ENCODE results near the gene MICAL3. TPM values are rescaled to one million over a fixed set of nuclear protein-coding genes. Genes with fewer than 3 reads are reported as not detected.
"Not testable (repeated sequence)": the region's sequence is repeated elsewhere in the genome, so short reads cannot be mapped to it uniquely, and the experiment has no call there.

MICAL3 gene
- total and polyA plus RNA-seq, 2 experiments from 2014 or later, result 6.1 to 25.1 TPM

GRCh38 chr22:18066181-18066859 lies 42.0 kb upstream of the MICAL3 start:
- no peak for TF ChIP-seq EZH2 (IDR thresholded peaks at IDR 0.05; ENCODE audit: insufficient read depth, poor library complexity, severe bottlenecking)
- DNase-seq, result no peak
- Histone ChIP-seq H3K4me2 (ENCODE audit: unreplicated experiment) (no peak overlapping the region), H3K9ac (no peak overlapping the region), H3F3A (ENCODE audit: insufficient read depth) (peaks cover 5% of the 10 kb centered on the region; the same call in 1 of the 2 replicates), H3K9me3 (ENCODE audit: low read depth) (no peaks in the 10 kb centered on the region), H3K4me3 (no peak overlapping the region), H2AFZ (no peak overlapping the region), H3K27ac (no peak overlapping the region), H3K79me2 (ENCODE audit: insufficient read depth) (no peaks in the 10 kb centered on the region), H3K27me3 (replicated peaks; ENCODE audit: insufficient read depth) (no peaks in the 10 kb centered on the region), H3K4me1 (ENCODE audit: insufficient read depth) (peaks cover 26% of the 10 kb centered on the region), H4K20me1 (ENCODE audit: insufficient read depth) (no peaks in the 10 kb centered on the region), H3K36me3 (ENCODE audit: low read depth) (no peaks in the 10 kb centered on the region), H3K9me2 (ENCODE audit: insufficient read depth) (no peaks in the 10 kb centered on the region)
- in situ Hi-C loops (cut with MboI), result no loop called here
- 75% methylated on average over 12 of the region's 12 CpGs for WGBS, 2 experiments (ENCODE audit: low coverage in 1 of 2, low lambda C conversion rate in 2 of 2, missing lambda C conversion rate in 2 of 2)

GRCh38 chr22:18065256-18065655 lies 40.9 kb upstream of the MICAL3 start:
- 63 to 77% methylated on average over 9 of the region's 9 CpGs for WGBS, 2 experiments (ENCODE audit: low coverage in 1 of 2, low lambda C conversion rate in 2 of 2, missing lambda C conversion rate in 2 of 2)
- no peak overlapping the region for H3K4me3 ChIP-seq
- no peaks in the 10 kb centered on the region for H3K27me3 ChIP-seq (replicated peaks; ENCODE audit: insufficient read depth)
- H3K27ac ChIP-seq, result no peak overlapping the region
- no peaks in the 10 kb centered on the region for H4K20me1 ChIP-seq (ENCODE audit: insufficient read depth)
- in situ Hi-C loops (cut with MboI), result no loop called here
- TF ChIP-seq EZH2 (IDR thresholded peaks at IDR 0.05; ENCODE audit: insufficient read depth, poor library complexity, severe bottlenecking) (no peak), EZH2phosphoT487 (IDR thresholded peaks at IDR 0.05; ENCODE audit: insufficient read depth, low read depth) (no peak)
- no peaks in the 10 kb centered on the region for H3K79me2 ChIP-seq (ENCODE audit: insufficient read depth)
- no peak for DNase-seq
- H3K4me1 ChIP-seq (ENCODE audit: insufficient read depth), result peaks cover 34% of the 10 kb centered on the region
- H3K36me3 ChIP-seq (ENCODE audit: low read depth), result no peaks in the 10 kb centered on the region
- no peak overlapping the region for H3K4me2 ChIP-seq (ENCODE audit: unreplicated experiment)
- H3K9me2 ChIP-seq (ENCODE audit: insufficient read depth), result no peaks in the 10 kb centered on the region
- H2AFZ ChIP-seq, result no peak overlapping the region
- H3K9me3 ChIP-seq (ENCODE audit: low read depth), result no peaks in the 10 kb centered on the region
- peaks cover 5% of the 10 kb centered on the region for H3F3A ChIP-seq (ENCODE audit: insufficient read depth)
- no peak overlapping the region for H3K9ac ChIP-seq

- Histone ChIP-seq H3K9ac (no peak overlapping the region), H3K9me3 (ENCODE audit: low read depth) (no peaks in the 10 kb centered on the region), H3K4me3 (no peak overlapping the region), H3K36me3 (ENCODE audit: low read depth) (no peaks in the 10 kb centered on the region), H3K27me3 (replicated peaks; ENCODE audit: insufficient read depth) (no peaks in the 10 kb centered on the region), H3K4me2 (ENCODE audit: unreplicated experiment) (no peak overlapping the region), H3K4me1 (ENCODE audit: insufficient read depth) (peaks cover 34% of the 10 kb centered on the region), H4K20me1 (ENCODE audit: insufficient read depth) (no peaks in the 10 kb centered on the region), H3K27ac (no peak overlapping the region), H3F3A (ENCODE audit: insufficient read depth) (peaks cover 5% of the 10 kb centered on the region), H3K79me2 (ENCODE audit: insufficient read depth) (no peaks in the 10 kb centered on the region), H3K9me2 (ENCODE audit: insufficient read depth) (no peaks in the 10 kb centered on the region), H2AFZ (no peak overlapping the region)
- TF ChIP-seq EZH2phosphoT487 (IDR thresholded peaks at IDR 0.05; ENCODE audit: insufficient read depth, low read depth) (no peak), EZH2 (IDR thresholded peaks at IDR 0.05; ENCODE audit: insufficient read depth, poor library complexity, severe bottlenecking) (no peak)
- in situ Hi-C loops (cut with MboI), result no loop called here
- DNase-seq, result no peak
- 98 to 99% methylated on average over 7 of the region's 7 CpGs for WGBS, 2 experiments (ENCODE audit: low coverage in 1 of 2, low lambda C conversion rate in 2 of 2, missing lambda C conversion rate in 2 of 2)
Measured at GRCh38 chr22:18064636-18065035, 40.3 kb upstream of the MICAL3 start.

GRCh38 chr22:18063715-18064114 lies 39.4 kb upstream of the MICAL3 start:
- H3F3A ChIP-seq (ENCODE audit: insufficient read depth); H3K4me2 ChIP-seq (ENCODE audit: unreplicated experiment); H3K36me3 ChIP-seq (ENCODE audit: low read depth); H3K27me3 ChIP-seq (replicated peaks; ENCODE audit: insufficient read depth); H3K9me2 ChIP-seq (ENCODE audit: insufficient read depth); H3K9ac ChIP-seq; H3K4me3 ChIP-seq; H2AFZ ChIP-seq; H3K9me3 ChIP-seq (ENCODE audit: low read depth); DNase-seq; H4K20me1 ChIP-seq (ENCODE audit: insufficient read depth); H3K27ac ChIP-seq; H3K79me2 ChIP-seq (ENCODE audit: insufficient read depth); in situ Hi-C loops (cut with MboI): not testable (repeated sequence)
- 89 to 93% methylated on average over 6 of the region's 6 CpGs for WGBS, 2 experiments (ENCODE audit: low coverage in 1 of 2, low lambda C conversion rate in 2 of 2, missing lambda C conversion rate in 2 of 2)
- H3K4me1 ChIP-seq (ENCODE audit: insufficient read depth), result peaks cover 33% of the 10 kb centered on the region

GRCh38 chr22:18063306-18063705 lies 38.9 kb upstream of the MICAL3 start:
- Histone ChIP-seq H3K79me2 (ENCODE audit: insufficient read depth) (no peaks in the 10 kb centered on the region), H3K27ac (no peak overlapping the region), H3K9ac (no peak overlapping the region), H3K4me1 (ENCODE audit: insufficient read depth) (peaks cover 30% of the 10 kb centered on the region), H3K36me3 (ENCODE audit: low read depth) (no peaks in the 10 kb centered on the region), H3K4me3 (no peak overlapping the region), H3K4me2 (ENCODE audit: unreplicated experiment) (no peak overlapping the region), H3F3A (ENCODE audit: insufficient read depth) (peaks cover 8% of the 10 kb centered on the region), H3K9me3 (ENCODE audit: low read depth) (no peaks in the 10 kb centered on the region), H2AFZ (no peak overlapping the region), H4K20me1 (ENCODE audit: insufficient read depth) (no peaks in the 10 kb centered on the region), H3K27me3 (replicated peaks; ENCODE audit: insufficient read depth) (no peaks in the 10 kb centered on the region), H3K9me2 (ENCODE audit: insufficient read depth) (no peaks in the 10 kb centered on the region)
- no peak for DNase-seq
- WGBS, 2 experiments (ENCODE audit: low coverage in 1 of 2, low lambda C conversion rate in 2 of 2, missing lambda C conversion rate in 2 of 2), result 96 to 99% methylated on average over 7 of the region's 7 CpGs
- TF ChIP-seq EZH2phosphoT487 (IDR thresholded peaks at IDR 0.05; ENCODE audit: insufficient read depth, low read depth) (no peak), EZH2 (IDR thresholded peaks at IDR 0.05; ENCODE audit: insufficient read depth, poor library complexity, severe bottlenecking) (no peak)
- in situ Hi-C loops (cut with MboI), result no loop called here

Data from GM23248 (cell line).